A673 (cell line): Measurements from ENCODE around the gene DPEP3. TPM values are rescaled to one million over a fixed set of nuclear protein-coding genes. Genes with fewer than 3 reads are reported as not detected.

ENCODE experiments used
- BruUV-seq: library from RNA; stranded (reverse); fragments of 400-500 nt; replicated peaks from 2 replicates; lab custom pipeline; 2021; lab: Mats Ljungman, UMichigan
- CTCF ChIA-PET: fragments of 300-600 bp; sonication (Branson Sonifier 250); formaldehyde crosslinking; loops from one replicate; lab custom pipeline; 2022; ENCODE audit warnings: antibody characterized with exemption; lab: Charles Lee
- POLR2A ChIA-PET: fragments of 300-600 bp; sonication (Branson Sonifier 250); formaldehyde crosslinking; loops from one replicate; lab custom pipeline; 2022; ENCODE audit warnings: antibody characterized with exemption; ENCODE audit not compliant: low non-redundant PET; lab: Charles Lee
- DNase-seq: peaks from one replicate; pipeline ENCODE4 v3.0.0-alpha.2; 2015; ENCODE audit warnings: low spot score
- H3K27ac ChIP-seq: fragments of 200-600 bp; sonication (generic); 2 replicates; pipeline ENCODE4 v1.5.1; 2016; ENCODE audit warnings: mixed run types, low read depth, mild to moderate bottlenecking, mixed read lengths, antibody characterized with exemption, low read length; ENCODE audit not compliant: poor library complexity, severe bottlenecking
- H3K27me3 ChIP-seq: fragments of 200-600 bp; sonication (generic); replicated peaks from 2 replicates; pipeline ENCODE4 v1.6.1; 2017; ENCODE audit warnings: mixed run types, low read depth, mild to moderate bottlenecking, mixed read lengths, antibody characterized with exemption, low read length; ENCODE audit not compliant: insufficient read depth, poor library complexity
- H3K36me3 ChIP-seq: fragments of 200-600 bp; sonication (generic); 2 replicates; pipeline ENCODE4 v1.6.1; 2016; ENCODE audit warnings: mixed run types, mild to moderate bottlenecking, mixed read lengths, antibody characterized with exemption, low read length; ENCODE audit not compliant: insufficient read depth, poor library complexity, severe bottlenecking
- H3K4me1 ChIP-seq: fragments of 200-600 bp; sonication (generic); 2 replicates; pipeline ENCODE4 v1.6.1; 2017; ENCODE audit warnings: mixed run types, mild to moderate bottlenecking, mixed read lengths, antibody characterized with exemption, low read length; ENCODE audit not compliant: insufficient read depth, poor library complexity, severe bottlenecking
- H3K4me3 ChIP-seq: fragments of 200-600 bp; sonication (generic); 2 replicates; pipeline ENCODE4 v1.5.1; 2016; ENCODE audit warnings: low read depth, mixed run types, mild to moderate bottlenecking, mixed read lengths, low read length; ENCODE audit not compliant: poor library complexity, severe bottlenecking
- H3K9me3 ChIP-seq: fragments of 200-600 bp; sonication (generic); 2 replicates; pipeline ENCODE4 v1.6.1; 2016; ENCODE audit warnings: mixed run types, low read depth, mild to moderate bottlenecking, mixed read lengths, antibody characterized with exemption, low read length; ENCODE audit not compliant: poor library complexity, severe bottlenecking
- EZH2 ChIP-seq: fragments of 200-600 bp; sonication (generic); IDR thresholded peaks from 2 replicates; pipeline ENCODE4 v1.6.1; 2017; ENCODE audit warnings: borderline replicate concordance, low read depth, mild to moderate bottlenecking, mixed read lengths, antibody characterized with exemption, low read length; ENCODE audit not compliant: poor library complexity, severe bottlenecking
- intact Hi-C: fragments of 100-400 bp; cut with micrococcal nuclease; formaldehyde crosslinking; loops from one replicate; pipeline ENCODE4 v1.10.0; 2022; ENCODE audit not compliant: unreplicated experiment
- total RNA-seq: library from RNA; stranded (reverse); gene quantifications from 2 replicates; pipeline ENCODE4 v1.2.3, GENCODE V29; 2021
- TF ChIP-seq, protein P1 (sequence below): fragments of 300-800, 200-600 bp; sonication (generic); conservative IDR thresholded peaks from 2 replicates; pipeline ENCODE4 v1.5.1; 2017; ENCODE audit warnings: low read depth, mild to moderate bottlenecking, antibody characterized with exemption, low read length, moderate library complexity, mixed read lengths

The DPEP3 gene
- total RNA-seq, 1 experiment from 2014 or later: not detected

DNA sequence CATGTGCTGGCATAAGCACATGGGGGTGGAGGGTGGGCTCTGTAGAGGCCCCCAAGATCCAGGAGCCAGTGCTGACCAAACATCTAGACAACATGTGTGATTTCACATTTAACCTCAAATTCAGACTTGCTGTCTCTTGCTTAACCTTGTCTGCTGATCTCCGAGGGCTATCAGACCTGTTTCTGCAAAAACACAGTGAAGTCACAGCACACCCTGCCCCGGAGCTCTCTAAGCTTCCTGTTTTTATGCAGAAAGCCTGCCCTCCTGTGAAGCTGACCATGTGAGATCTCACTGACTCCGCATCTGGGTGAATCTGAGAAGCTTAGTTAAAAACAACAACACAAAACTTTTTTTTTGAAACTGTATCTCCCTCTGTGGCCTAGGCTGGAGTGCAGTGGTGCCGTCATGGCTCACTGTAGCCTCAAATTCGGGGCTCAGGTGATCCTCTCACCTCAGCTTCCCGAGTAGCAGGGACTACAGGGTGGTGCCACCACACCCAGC lies 25.5 kb upstream of the DPEP3 start:
- Histone ChIP-seq H3K4me3 (no peak overlapping the region), H3K27ac (no peak overlapping the region), H3K36me3 (no peaks in the 10 kb centered on the region), H3K27me3 (no peaks in the 10 kb centered on the region), H3K4me1 (no peaks in the 10 kb centered on the region), H3K9me3 (no peaks in the 10 kb centered on the region)
- ChIA-PET POLR2A (no interaction called here), CTCF (interaction anchor here (0.5 to 0.7 kb wide), 2 partner anchors 67 to 1052 kb away, joined by 3 to 10 read pairs; no protein-coding TSS in a partner anchor)
- BruUV-seq: no TSS peak
- TF ChIP-seq EZH2: no peak
- TF ChIP-seq, protein P1, sequence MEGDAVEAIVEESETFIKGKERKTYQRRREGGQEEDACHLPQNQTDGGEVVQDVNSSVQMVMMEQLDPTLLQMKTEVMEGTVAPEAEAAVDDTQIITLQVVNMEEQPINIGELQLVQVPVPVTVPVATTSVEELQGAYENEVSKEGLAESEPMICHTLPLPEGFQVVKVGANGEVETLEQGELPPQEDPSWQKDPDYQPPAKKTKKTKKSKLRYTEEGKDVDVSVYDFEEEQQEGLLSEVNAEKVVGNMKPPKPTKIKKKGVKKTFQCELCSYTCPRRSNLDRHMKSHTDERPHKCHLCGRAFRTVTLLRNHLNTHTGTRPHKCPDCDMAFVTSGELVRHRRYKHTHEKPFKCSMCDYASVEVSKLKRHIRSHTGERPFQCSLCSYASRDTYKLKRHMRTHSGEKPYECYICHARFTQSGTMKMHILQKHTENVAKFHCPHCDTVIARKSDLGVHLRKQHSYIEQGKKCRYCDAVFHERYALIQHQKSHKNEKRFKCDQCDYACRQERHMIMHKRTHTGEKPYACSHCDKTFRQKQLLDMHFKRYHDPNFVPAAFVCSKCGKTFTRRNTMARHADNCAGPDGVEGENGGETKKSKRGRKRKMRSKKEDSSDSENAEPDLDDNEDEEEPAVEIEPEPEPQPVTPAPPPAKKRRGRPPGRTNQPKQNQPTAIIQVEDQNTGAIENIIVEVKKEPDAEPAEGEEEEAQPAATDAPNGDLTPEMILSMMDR: no peak
- no peak for DNase-seq
- intact Hi-C loops: no loop called here

- Histone ChIP-seq H3K4me1 (no peaks in the 10 kb centered on the region), H3K4me3 (no peak overlapping the region), H3K9me3 (no peaks in the 10 kb centered on the region), H3K27ac (no peak overlapping the region), H3K27me3 (no peaks in the 10 kb centered on the region), H3K36me3 (no peaks in the 10 kb centered on the region)
- no TSS peak for BruUV-seq
- intact Hi-C loops: no loop called here
- DNase-seq: no peak
- CTCF ChIA-PET: interaction anchor here (0.7 kb wide), 1 partner anchor 1051 kb away, joined by 3 read pairs; no protein-coding TSS in a partner anchor
- TF ChIP-seq EZH2: no peak
- TF ChIP-seq, protein P1: no peak
- POLR2A ChIA-PET: no interaction called here
Measured at GRCh38 chr16:68005211-68005610, 24.9 kb upstream of the DPEP3 start.

- Histone ChIP-seq H3K4me1 (no peaks in the 10 kb centered on the region), H3K27me3 (no peaks in the 10 kb centered on the region), H3K4me3 (no peak overlapping the region), H3K36me3 (no peaks in the 10 kb centered on the region), H3K27ac (no peak overlapping the region), H3K9me3 (no peaks in the 10 kb centered on the region)
- CTCF ChIA-PET: no interaction called here
- DNase-seq: no peak
- BruUV-seq: no TSS peak
- intact Hi-C loops: no loop called here
- no peak for TF ChIP-seq EZH2
- TF ChIP-seq, protein P1: no peak
- POLR2A ChIA-PET: no interaction called here
Measured at GRCh38 chr16:68003031-68003430, 22.7 kb upstream of the DPEP3 start.
